CD8-positive, alpha-beta memory T cell (primary cell): ENCODE results near the gene CADPS. TPM values are rescaled to one million over a fixed set of nuclear protein-coding genes. Genes with fewer than 3 reads are reported as not detected.

ENCODE experiments used
- CTCF ChIA-PET: fragments of 350-600 bp; sonication (Branson Sonifier 250); formaldehyde crosslinking; loops from one replicate; lab custom pipeline; 2021; ENCODE audit warnings: antibody characterized with exemption; lab: Charles Lee
- POLR2A ChIA-PET: fragments of 350-600 bp; sonication (Branson Sonifier 250); formaldehyde crosslinking; loops from one replicate; lab custom pipeline; 2021; ENCODE audit warnings: antibody characterized with exemption; lab: Charles Lee
- DNase-seq, 5 donors: peaks; one replicate each; pipeline versions ENCODE4 v3.0.0 to v3.0.0-alpha.2; 2020 to 2022; ENCODE audit warnings: mixed read lengths in 1 of 5
- H3K27ac ChIP-seq: one replicate; pipeline ENCODE4 v1.7.0; 2013; ENCODE audit warnings: low read depth, mild to moderate bottlenecking, low read length, moderate library complexity
- H3K27me3 ChIP-seq: 2 replicates; pipeline ENCODE4 v1.7.0; 2013; ENCODE audit warnings: low read length, mild to moderate bottlenecking; ENCODE audit not compliant: insufficient read depth, poor library complexity, severe bottlenecking
- H3K36me3 ChIP-seq: 2 replicates; pipeline ENCODE4 v1.7.0; 2013; ENCODE audit warnings: mild to moderate bottlenecking, low read length, moderate library complexity; ENCODE audit not compliant: insufficient read depth
- H3K4me1 ChIP-seq: 2 replicates; pipeline ENCODE4 v1.7.0; 2013; ENCODE audit warnings: mild to moderate bottlenecking, low read length, moderate library complexity; ENCODE audit not compliant: insufficient read depth
- H3K4me3 ChIP-seq: 2 replicates; pipeline ENCODE4 v1.7.0; 2013; ENCODE audit warnings: mild to moderate bottlenecking, low read length
- H3K9me3 ChIP-seq: 2 replicates; pipeline ENCODE4 v1.7.0; 2013; ENCODE audit warnings: mild to moderate bottlenecking, low read length
- H3K27ac Mint-ChIP-seq, 8 donors: one replicate each; pipeline ENCODE4 v1.8.0; 2020 to 2021; ENCODE audit warnings: mixed read lengths in 8 of 8, mild to moderate bottlenecking in 6 of 8, inconsistent platforms in 3 of 8, moderate library complexity in 3 of 8
- H3K27me3 Mint-ChIP-seq, 2 donors: one replicate each; pipeline ENCODE4 v1.8.0; 2020 to 2021; ENCODE audit warnings: mixed read lengths in 2 of 2, mild to moderate bottlenecking in 1 of 2, moderate library complexity in 1 of 2
- H3K36me3 Mint-ChIP-seq, 3 donors: one replicate each; pipeline ENCODE4 v1.8.0; 2020 to 2021; ENCODE audit warnings: mixed read lengths in 3 of 3, inconsistent platforms in 1 of 3, mild to moderate bottlenecking in 1 of 3
- H3K4me1 Mint-ChIP-seq, 3 donors: one replicate each; pipeline ENCODE4 v1.8.0; 2020 to 2021; ENCODE audit warnings: mixed read lengths in 3 of 3, inconsistent platforms in 1 of 3, mild to moderate bottlenecking in 1 of 3
- H3K4me3 Mint-ChIP-seq, 7 donors: one replicate each; pipeline ENCODE4 v1.8.0; 2020 to 2021; ENCODE audit warnings: mixed read lengths in 7 of 7, mild to moderate bottlenecking in 6 of 7, moderate library complexity in 4 of 7, inconsistent platforms in 2 of 7
- H3K9me3 Mint-ChIP-seq, 5 donors: one replicate each; pipeline ENCODE4 v1.8.0; 2020 to 2022; ENCODE audit warnings: mixed read lengths in 5 of 5, mild to moderate bottlenecking in 3 of 5, moderate library complexity in 2 of 5, inconsistent platforms in 1 of 5
- polyA plus RNA-seq: library from polyadenylated mRNA; unstranded; fragments of 300-500 nt; fragmentation: Illumina TruSeq; gene quantifications from one replicate; pipeline ENCODE4 v1.2.3, GENCODE V29; 2021
- total RNA-seq, 2 experiments: library from RNA; stranded (reverse); gene quantifications; one replicate each; pipeline ENCODE4 v1.2.3, GENCODE V29; 2021

The CADPS gene
- total and polyA plus RNA-seq, 3 experiments from 2014 or later: not detected

DNA sequence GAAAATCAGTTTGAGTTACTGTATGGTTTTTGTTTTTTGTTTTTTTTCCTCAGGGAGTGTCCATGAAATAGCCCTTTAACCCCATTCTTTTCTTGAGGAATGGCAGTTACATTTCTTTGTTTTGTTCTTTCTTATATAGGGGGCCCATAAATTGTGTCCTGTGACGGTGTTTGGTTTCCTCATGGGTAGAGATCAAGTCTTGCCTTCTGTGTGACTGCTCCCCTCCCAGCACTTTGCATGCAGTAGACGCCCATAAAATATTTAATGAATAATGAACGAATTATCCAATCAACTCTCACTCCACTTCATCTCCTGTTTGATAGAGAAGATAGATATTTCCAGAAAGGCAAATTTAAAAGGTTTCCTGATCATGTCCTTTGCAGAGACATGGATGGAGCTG is 78.1 kb downstream of the CADPS start:
- H3K4me1 ChIP-seq: no peaks in the 10 kb centered on the region
- H3K4me1 Mint-ChIP-seq: no peaks in the 10 kb centered on the region
- no peak overlapping the region for H3K27ac ChIP-seq

DNA sequence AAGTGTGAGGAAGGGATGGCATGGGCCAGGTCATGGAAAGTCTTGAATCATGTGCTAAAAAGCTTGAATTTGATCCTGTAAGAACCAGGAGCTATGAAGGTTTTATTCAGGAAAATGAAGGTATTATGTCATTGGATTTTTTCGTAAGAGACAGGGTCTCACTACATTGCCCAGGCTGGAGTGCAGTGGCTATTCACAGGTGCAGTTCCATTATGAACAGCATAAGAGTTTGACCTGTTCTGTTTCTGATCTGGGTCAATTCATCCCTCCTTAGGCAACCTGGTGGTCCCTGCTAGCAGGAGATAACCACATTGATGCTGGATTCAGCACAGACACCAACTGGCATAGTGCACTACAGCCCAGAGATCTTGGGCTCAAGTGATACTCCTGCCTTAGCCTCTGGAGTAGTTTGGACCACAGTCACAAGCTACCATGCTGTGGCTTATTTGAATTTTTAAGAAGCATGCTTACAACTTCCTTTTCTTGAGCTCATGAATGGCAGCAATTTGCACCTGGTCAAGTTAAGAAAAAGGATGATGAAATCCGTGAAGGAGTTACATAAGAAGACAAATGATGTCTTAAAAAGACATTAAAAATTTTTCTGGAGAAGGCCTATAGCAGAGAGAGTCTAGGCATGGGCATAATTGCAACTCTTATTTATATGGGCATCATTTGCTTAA is 79.1 kb downstream of the CADPS start:
- Histone ChIP-seq H3K27ac (no peak overlapping the region), H3K27me3 (no peaks in the 10 kb centered on the region), H3K9me3 (no peaks in the 10 kb centered on the region), H3K4me1 (no peaks in the 10 kb centered on the region), H3K36me3 (no peaks in the 10 kb centered on the region), H3K4me3 (no peak overlapping the region)
- Mint-ChIP-seq H3K36me3 (no peaks in the 10 kb centered on the region), H3K4me1 (no peaks in the 10 kb centered on the region), H3K4me3 (no peak overlapping the region), H3K27ac (no peak overlapping the region), H3K9me3 (peaks cover 0 to 11% (median 2%) of the 10 kb centered on the region in 5 donors), H3K27me3 (no peaks in the 10 kb centered on the region)
- CTCF ChIA-PET: no interaction called here
- POLR2A ChIA-PET: no interaction called here
- DNase-seq: no peak

More for the DNA sequence above, 78.1 kb downstream of the CADPS start:
- Histone ChIP-seq H3K9me3 (no peaks in the 10 kb centered on the region), H3K36me3 (no peaks in the 10 kb centered on the region), H3K4me3 (no peak overlapping the region), H3K27me3 (no peaks in the 10 kb centered on the region)
- POLR2A ChIA-PET: no interaction called here
- no peak for DNase-seq
- Mint-ChIP-seq H3K36me3 (no peaks in the 10 kb centered on the region), H3K27ac (no peak overlapping the region), H3K9me3 (peaks cover 0 to 9% (median 2%) of the 10 kb centered on the region in 5 donors), H3K4me3 (no peak overlapping the region), H3K27me3 (no peaks in the 10 kb centered on the region)
- CTCF ChIA-PET: no interaction called here

DNA sequence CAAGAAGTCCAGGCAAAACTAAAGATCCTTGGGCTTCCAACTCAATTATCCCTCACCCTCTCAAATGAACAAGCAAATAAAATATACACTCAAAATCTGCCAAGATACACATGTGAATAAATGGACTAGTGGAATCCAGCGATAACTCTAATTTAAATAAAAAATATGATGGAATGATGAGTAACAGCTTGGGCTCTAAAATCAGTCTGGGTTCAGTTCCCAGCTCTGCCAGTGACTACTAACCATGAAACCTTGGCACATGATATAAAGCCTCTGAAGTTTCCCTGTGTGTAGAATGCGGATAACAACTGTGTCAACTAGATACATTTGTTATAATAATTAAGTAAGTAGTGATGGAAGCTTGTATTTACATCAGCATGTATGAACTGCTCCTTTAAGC is 81.3 kb downstream of the CADPS start:
- Histone ChIP-seq H3K27ac (no peak overlapping the region), H3K9me3 (no peaks in the 10 kb centered on the region), H3K27me3 (no peaks in the 10 kb centered on the region), H3K4me1 (no peaks in the 10 kb centered on the region), H3K36me3 (no peaks in the 10 kb centered on the region), H3K4me3 (no peak overlapping the region)
- H3K27me3 Mint-ChIP-seq: no peaks in the 10 kb centered on the region
- no peak for DNase-seq
- peaks cover 0 to 6% (median 2%) of the 10 kb centered on the region in 5 donors for H3K9me3 Mint-ChIP-seq
- H3K4me1 Mint-ChIP-seq: no peaks in the 10 kb centered on the region
- no peak overlapping the region for H3K4me3 Mint-ChIP-seq
- POLR2A ChIA-PET: no interaction called here
- H3K27ac Mint-ChIP-seq: no peak overlapping the region
- no peaks in the 10 kb centered on the region for H3K36me3 Mint-ChIP-seq
- CTCF ChIA-PET: no interaction called here

DNA sequence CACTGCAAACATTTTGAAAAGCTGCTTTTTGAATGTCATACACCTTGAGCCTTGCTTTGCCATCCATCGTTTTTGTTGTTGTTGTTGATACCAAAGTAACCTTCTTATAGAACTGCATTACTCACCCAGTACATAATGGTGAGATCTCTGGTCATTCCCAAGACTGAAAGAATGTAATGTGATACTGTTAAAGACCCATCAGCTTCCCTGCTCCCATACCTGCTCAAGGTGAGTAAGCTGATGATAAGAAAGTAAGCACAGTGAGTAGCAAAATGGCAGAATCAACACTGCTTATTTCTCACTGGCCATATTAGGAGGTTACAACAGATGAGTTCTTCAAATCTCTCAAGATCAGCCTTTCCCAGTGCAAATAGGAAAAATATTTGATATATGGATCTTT is 89.8 kb downstream of the CADPS start:
- Histone ChIP-seq H3K27ac (no peak overlapping the region), H3K4me3 (no peak overlapping the region), H3K36me3 (no peaks in the 10 kb centered on the region), H3K27me3 (no peaks in the 10 kb centered on the region), H3K4me1 (no peaks in the 10 kb centered on the region), H3K9me3 (no peaks in the 10 kb centered on the region)
- ChIA-PET POLR2A (no interaction called here), CTCF (no interaction called here)
- Mint-ChIP-seq H3K4me1 (no peaks in the 10 kb centered on the region), H3K27ac (peak overlapping the region in 1 of 8 donors; percentile 12), H3K4me3 (no peak overlapping the region), H3K27me3 (no peaks in the 10 kb centered on the region), H3K36me3 (no peaks in the 10 kb centered on the region), H3K9me3 (peaks cover 0 to 4% (median 0%) of the 10 kb centered on the region in 5 donors)
- DNase-seq: no peak

DNA sequence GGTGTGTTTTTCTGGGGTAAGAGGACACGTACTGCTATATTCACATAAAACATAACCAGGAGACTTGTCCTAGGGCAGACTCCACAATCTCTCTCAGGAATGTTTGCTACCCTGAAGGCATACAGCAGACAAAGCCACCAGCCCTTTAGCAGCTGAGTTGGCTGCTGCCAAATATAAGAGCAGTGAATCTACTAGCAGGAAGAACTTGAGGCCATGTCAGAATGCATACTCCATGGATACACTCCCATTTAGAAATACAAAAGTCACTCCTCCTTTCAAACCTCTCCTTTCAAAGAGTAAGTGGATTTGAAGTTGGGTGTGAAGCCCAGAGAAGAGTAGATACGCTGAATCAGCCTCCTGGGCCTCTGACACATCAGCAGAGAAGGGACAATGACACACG is 94.1 kb downstream of the CADPS start:
- Histone ChIP-seq H3K9me3 (no peaks in the 10 kb centered on the region), H3K27me3 (no peaks in the 10 kb centered on the region), H3K4me1 (no peaks in the 10 kb centered on the region), H3K36me3 (no peaks in the 10 kb centered on the region), H3K27ac (no peak overlapping the region), H3K4me3 (no peak overlapping the region)
- ChIA-PET CTCF (no interaction called here), POLR2A (no interaction called here)
- H3K27ac Mint-ChIP-seq: no peak overlapping the region
- DNase-seq: no peak
- H3K36me3 Mint-ChIP-seq: no peaks in the 10 kb centered on the region
- H3K27me3 Mint-ChIP-seq: no peaks in the 10 kb centered on the region
- H3K4me3 Mint-ChIP-seq: no peak overlapping the region
- H3K4me1 Mint-ChIP-seq: no peaks in the 10 kb centered on the region
- peaks cover 0 to 4% (median 3%) of the 10 kb centered on the region in 5 donors for H3K9me3 Mint-ChIP-seq

DNA sequence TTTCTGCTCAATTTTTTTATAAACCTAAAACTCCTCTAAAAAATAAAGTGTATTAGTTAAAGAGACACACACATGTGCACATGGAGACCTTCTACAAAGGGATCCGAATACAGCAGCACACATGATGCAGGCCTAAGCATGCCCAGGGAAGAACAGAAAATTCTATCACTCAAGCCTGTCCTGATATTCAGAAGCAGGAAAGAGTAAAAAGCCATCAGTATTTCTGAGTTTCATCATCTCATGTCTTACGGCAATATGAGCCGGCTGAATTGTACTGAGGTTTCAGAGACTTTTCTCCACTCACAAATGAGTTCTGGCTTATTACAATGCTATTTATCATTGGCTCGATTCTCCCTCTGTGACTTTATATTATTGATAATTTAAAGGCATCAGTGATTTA is 97.5 kb downstream of the CADPS start:
- DNase-seq: no peak
- Mint-ChIP-seq H3K27me3 (peaks cover 0 to 1% of the 10 kb centered on the region in 2 donors), H3K4me3 (no peak overlapping the region), H3K4me1 (no peaks in the 10 kb centered on the region), H3K9me3 (peaks cover 0 to 4% (median 2%) of the 10 kb centered on the region in 5 donors), H3K36me3 (no peaks in the 10 kb centered on the region), H3K27ac (no peak overlapping the region)
- ChIA-PET POLR2A (no interaction called here), CTCF (no interaction called here)
- Histone ChIP-seq H3K4me1 (no peaks in the 10 kb centered on the region), H3K4me3 (no peak overlapping the region), H3K9me3 (no peaks in the 10 kb centered on the region), H3K36me3 (no peaks in the 10 kb centered on the region), H3K27ac (no peak overlapping the region), H3K27me3 (no peaks in the 10 kb centered on the region)

DNA sequence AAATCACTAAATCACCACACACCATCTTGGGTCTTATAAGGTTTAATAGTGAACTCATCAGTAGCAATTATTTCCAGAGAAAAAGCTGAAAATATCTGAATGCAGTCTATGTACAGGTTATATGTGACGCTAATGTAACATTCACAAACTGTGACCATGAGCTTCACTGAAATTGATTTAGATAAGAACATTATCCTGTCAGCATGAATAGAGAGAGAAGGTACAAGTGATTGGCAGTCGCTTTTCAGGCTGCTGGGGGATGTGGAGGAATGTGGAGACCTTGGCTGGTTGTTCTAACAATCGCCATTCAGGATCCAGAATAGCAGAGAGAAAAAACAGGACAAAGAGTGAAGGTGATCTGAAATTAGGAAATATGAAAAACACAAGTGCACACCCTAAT is 98.1 kb downstream of the CADPS start:
- Mint-ChIP-seq H3K4me1 (no peaks in the 10 kb centered on the region), H3K27me3 (peaks cover 0 to 1% of the 10 kb centered on the region in 2 donors), H3K36me3 (no peaks in the 10 kb centered on the region), H3K9me3 (peaks cover 0 to 4% (median 2%) of the 10 kb centered on the region in 5 donors), H3K27ac (no peak overlapping the region), H3K4me3 (no peak overlapping the region)
- ChIA-PET POLR2A (no interaction called here), CTCF (no interaction called here)
- no peaks in the 10 kb centered on the region for H3K4me1 ChIP-seq
- no peaks in the 10 kb centered on the region for H3K9me3 ChIP-seq
- H3K27me3 ChIP-seq: no peaks in the 10 kb centered on the region
- H3K27ac ChIP-seq: no peak overlapping the region
- no peak for DNase-seq
- H3K36me3 ChIP-seq: no peaks in the 10 kb centered on the region
- no peak overlapping the region for H3K4me3 ChIP-seq

DNA sequence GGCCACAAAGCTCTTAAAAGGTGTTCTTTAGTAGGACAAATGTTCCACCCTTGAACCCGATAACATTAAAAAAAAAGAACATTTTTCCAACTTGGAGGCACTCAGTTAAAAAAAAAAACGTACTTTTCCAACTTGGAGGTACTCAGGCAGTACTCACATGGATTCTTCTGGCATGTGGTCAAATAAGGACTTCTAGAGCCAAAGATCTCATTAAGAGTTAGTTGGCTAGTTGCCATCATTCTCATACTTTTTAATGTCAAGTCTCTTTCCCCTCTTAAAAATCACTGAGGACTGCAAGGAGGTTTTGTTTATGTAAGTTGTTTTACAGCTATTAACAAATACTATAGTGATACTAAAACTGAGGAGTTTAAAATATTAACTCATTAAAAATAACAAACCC is 101.0 kb downstream of the CADPS start:
- H3K27ac Mint-ChIP-seq: no peak overlapping the region

More for the DNA sequence above, 101.0 kb downstream of the CADPS start:
- ChIA-PET POLR2A (no interaction called here), CTCF (no interaction called here)
- Mint-ChIP-seq H3K36me3 (no peaks in the 10 kb centered on the region), H3K27me3 (peaks cover 0 to 1% of the 10 kb centered on the region in 2 donors), H3K4me3 (no peak overlapping the region), H3K4me1 (no peaks in the 10 kb centered on the region), H3K9me3 (peaks cover 0 to 6% (median 0%) of the 10 kb centered on the region in 5 donors)
- no peaks in the 10 kb centered on the region for H3K9me3 ChIP-seq
- H3K4me3 ChIP-seq: no peak overlapping the region
- H3K4me1 ChIP-seq: no peaks in the 10 kb centered on the region
- DNase-seq: no peak
- H3K27me3 ChIP-seq: no peaks in the 10 kb centered on the region
- no peak overlapping the region for H3K27ac ChIP-seq
- H3K36me3 ChIP-seq: no peaks in the 10 kb centered on the region
